Ovary (tissue), 3 donors: ENCODE results near the gene SLC1A3.

Source experiments
- CTCF ChIP-seq, 3 donors: fragments of 450-650 bp in 2 of 3; fragments of 200-600 bp in 1 of 3; IDR thresholded peaks; one replicate each; pipeline versions ENCODE4 v1.5.1 to v1.8.0; 2016 to 2022; ENCODE audit warnings: antibody characterized with exemption in 3 of 3, mild to moderate bottlenecking in 1 of 3
- EP300 ChIP-seq: sonication (generic); formaldehyde crosslinking; IDR thresholded peaks from one replicate; pipeline ENCODE4 v1.6.1; 2017; ENCODE audit warnings: antibody characterized with exemption
- POLR2A ChIP-seq: fragments of 450-650 bp; IDR thresholded peaks from one replicate; pipeline ENCODE4 v1.6.1; 2017; ENCODE audit warnings: antibody characterized with exemption, mild to moderate bottlenecking, moderate library complexity
- donor health status: DM: no; HTN: no; CAD: no.

- TF ChIP-seq CTCF (IDR thresholded peaks at IDR 0.05), result no peak
- TF ChIP-seq EP300, result no peak
- no peak for TF ChIP-seq POLR2A
Measured at GRCh38 chr5:36602704-36603321, 3.6 kb upstream of the SLC1A3 start.
